ENCODE measurements around the gene STPG3.

STPG3 gene

DNA sequence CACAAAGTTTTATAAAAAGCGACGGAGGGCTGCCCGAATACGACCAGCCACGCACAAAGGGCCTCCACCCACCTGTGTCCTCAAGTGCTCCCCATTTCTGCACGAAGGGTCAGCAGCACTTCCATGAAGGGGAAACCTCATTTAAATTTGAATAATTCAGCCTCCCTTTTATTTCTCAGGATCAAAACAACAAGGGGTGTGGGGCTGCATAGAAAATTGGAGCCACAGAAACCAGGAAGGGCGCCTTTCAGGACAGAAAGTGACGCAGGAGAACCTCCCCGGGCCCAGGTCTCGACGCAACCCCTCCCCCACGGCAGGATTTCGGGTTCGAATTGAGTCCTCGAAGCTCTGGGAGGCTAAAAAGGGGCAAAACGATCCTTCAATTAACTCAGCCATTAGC is 48.9 kb downstream of the STPG3 start:
- H3K4me1 ChIP-seq (ENCODE audit: control insufficient read depth, insufficient read depth, low read length) = peaks cover 31% of the 10 kb centered on the region

DNA sequence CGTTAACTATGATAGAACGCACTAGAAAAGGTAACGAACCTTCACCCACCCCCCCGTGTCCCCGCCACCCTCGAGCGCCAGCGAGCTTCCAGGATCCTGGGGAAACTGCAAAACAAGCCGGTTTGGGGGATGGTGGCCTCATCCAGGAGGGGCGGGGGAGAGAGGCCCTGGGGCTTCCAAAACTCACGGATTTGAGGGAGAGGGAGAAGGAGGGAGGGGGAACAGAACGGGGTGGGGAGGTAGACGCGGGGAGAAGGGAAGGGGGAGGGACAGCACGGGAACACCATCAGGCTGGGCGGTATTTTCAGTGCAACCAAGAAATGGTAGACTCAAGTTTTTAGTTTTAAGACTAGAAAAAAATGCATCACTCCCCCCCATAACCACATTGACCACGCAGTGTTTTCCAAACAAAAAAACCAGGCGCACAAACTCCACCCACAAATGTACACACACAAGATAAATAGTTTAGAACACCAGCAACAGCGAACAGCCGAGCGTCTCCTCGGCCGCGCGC is 49.5 kb downstream of the STPG3 start:
- peak overlapping the region; percentile 56 for H3K4me3 ChIP-seq (ENCODE audit: low read length)
- no peaks in the 10 kb centered on the region; the same call in 1 of the 2 replicates for H3K27me3 ChIP-seq (ENCODE audit: control insufficient read depth, insufficient read depth, low read length)
- peaks cover 32% of the 10 kb centered on the region for H3K4me1 ChIP-seq (ENCODE audit: control insufficient read depth, insufficient read depth, low read length)
- no peaks in the 10 kb centered on the region for H3K36me3 ChIP-seq (ENCODE audit: control insufficient read depth, insufficient read depth, low read length)
- whole genome bisulfite sequencing (ENCODE audit: insufficient coverage, insufficient read length) = no CpG with 5 or more reads among the region's 25 CpGs
- DNase-seq (ENCODE audit: low read depth, low spot score) = no peak
- H3K9me3 ChIP-seq (ENCODE audit: control insufficient read depth, insufficient read depth, low read length) = no peaks in the 10 kb centered on the region
- no peak overlapping the region for H3K27ac ChIP-seq (ENCODE audit: low read length)

More for the DNA sequence above, 48.9 kb downstream of the STPG3 start:
- no CpG with 5 or more reads among the region's 16 CpGs for WGBS (ENCODE audit: insufficient coverage, insufficient read length)
- Histone ChIP-seq H3K36me3 (ENCODE audit: control insufficient read depth, insufficient read depth, low read length) (no peaks in the 10 kb centered on the region), H3K9me3 (ENCODE audit: control insufficient read depth, insufficient read depth, low read length) (no peaks in the 10 kb centered on the region), H3K4me3 (ENCODE audit: low read length) (peak overlapping the region; percentile 11; the same call in 1 of the 2 replicates), H3K27ac (ENCODE audit: low read length) (no peak overlapping the region), H3K27me3 (ENCODE audit: control insufficient read depth, insufficient read depth, low read length) (no peaks in the 10 kb centered on the region; the same call in 1 of the 2 replicates)
- DNase-seq (ENCODE audit: low read depth, low spot score) = no peak

DNA sequence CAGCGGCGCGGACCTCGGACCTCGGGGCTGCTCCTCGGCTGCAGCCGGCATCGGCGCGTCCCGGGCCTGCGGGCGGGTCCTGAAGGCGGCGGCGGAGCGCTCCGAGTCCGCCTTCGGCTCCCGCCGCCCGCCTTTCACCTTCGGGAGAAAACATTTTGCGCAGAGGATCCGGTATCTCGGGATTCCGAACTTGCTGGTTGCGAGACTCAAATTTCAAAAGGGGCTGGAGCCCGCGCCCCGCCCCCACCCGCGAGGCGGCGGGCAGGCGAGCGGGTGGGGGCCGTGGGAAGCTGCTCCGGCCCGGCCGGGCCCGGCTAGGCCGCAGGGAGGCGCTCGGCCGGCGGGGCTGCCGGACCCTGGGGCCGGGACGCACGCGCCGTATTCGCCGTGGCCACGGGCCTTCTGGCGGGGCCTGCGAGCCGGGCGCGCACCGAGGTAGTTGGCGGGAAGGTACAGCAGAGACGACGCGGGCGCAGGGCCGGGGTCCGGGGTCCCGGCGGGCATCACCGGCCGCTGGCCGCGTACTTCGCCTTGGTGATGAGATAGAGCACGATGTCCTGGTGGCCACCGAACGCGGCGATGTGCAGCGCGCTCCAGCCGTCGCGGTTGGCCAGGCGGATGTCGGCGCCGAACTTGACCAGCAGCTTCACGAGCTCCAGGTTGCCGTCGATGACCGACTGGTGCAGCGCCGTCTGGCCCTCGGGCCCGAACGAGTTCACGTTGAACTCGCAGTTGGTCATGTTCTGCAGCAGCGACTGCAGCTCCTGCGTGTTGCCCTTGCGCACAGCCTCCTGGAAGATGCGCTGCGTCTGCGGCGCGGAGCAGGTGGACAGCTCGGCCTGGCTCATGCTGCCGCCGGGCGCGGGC is 50.2 kb downstream of the STPG3 start:
- H3K27me3 ChIP-seq (ENCODE audit: control insufficient read depth, insufficient read depth, low read length) = no peaks in the 10 kb centered on the region; the same call in 1 of the 2 replicates
- H3K4me1 ChIP-seq (ENCODE audit: control insufficient read depth, insufficient read depth, low read length) = peaks cover 32% of the 10 kb centered on the region
- no CpG with 5 or more reads among the region's 115 CpGs for WGBS (ENCODE audit: insufficient coverage, insufficient read length)
- H3K36me3 ChIP-seq (ENCODE audit: control insufficient read depth, insufficient read depth, low read length) = no peaks in the 10 kb centered on the region
- no peak for DNase-seq (ENCODE audit: low read depth, low spot score)
- H3K4me3 ChIP-seq (ENCODE audit: low read length) = peak overlapping the region; percentile 56
- no peaks in the 10 kb centered on the region for H3K9me3 ChIP-seq (ENCODE audit: control insufficient read depth, insufficient read depth, low read length)
- no peak overlapping the region for H3K27ac ChIP-seq (ENCODE audit: low read length)

DNA sequence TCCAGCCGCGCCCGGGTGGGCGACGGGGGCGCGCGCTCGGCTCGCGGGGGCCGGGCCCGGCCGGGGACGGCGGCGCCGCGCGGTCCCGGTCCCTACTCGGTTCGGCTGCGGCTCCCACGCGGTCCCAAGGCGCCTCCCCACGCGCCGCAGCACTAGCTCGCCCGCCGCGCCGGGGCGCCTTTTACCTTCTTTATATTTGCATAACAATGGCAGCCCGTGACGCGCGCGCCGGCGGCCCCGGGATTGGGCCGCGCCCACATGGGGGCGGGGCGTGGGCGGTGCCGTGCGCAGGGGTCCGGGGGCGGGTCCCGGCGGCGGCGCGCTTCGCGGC is 51.0 kb downstream of the STPG3 start, which contains the start of gene NRARP:
Gene NRARP, minus strand, starts transcription at position 154 of the 331 bp plus-strand sequence. CDS start 343 bp downstream, outside the sequence.
- Histone ChIP-seq H3K27ac (ENCODE audit: low read length) (no peak within 1 kb of the TSS), H3K4me3 (ENCODE audit: low read length) (peak within 1 kb of the TSS; percentile 56), H3K36me3 (ENCODE audit: control insufficient read depth, insufficient read depth, low read length) (no peaks in the 10 kb centered on the region), H3K27me3 (ENCODE audit: control insufficient read depth, insufficient read depth, low read length) (no peaks in the 10 kb centered on the region; the same call in 1 of the 2 replicates), H3K9me3 (ENCODE audit: control insufficient read depth, insufficient read depth, low read length) (no peaks in the 10 kb centered on the region), H3K4me1 (ENCODE audit: control insufficient read depth, insufficient read depth, low read length) (peaks cover 30% of the 10 kb centered on the region)
- DNase-seq (ENCODE audit: low read depth, low spot score) = no peak
- WGBS (ENCODE audit: insufficient coverage, insufficient read length) = no CpG with 5 or more reads among the region's 60 CpGs

DNA sequence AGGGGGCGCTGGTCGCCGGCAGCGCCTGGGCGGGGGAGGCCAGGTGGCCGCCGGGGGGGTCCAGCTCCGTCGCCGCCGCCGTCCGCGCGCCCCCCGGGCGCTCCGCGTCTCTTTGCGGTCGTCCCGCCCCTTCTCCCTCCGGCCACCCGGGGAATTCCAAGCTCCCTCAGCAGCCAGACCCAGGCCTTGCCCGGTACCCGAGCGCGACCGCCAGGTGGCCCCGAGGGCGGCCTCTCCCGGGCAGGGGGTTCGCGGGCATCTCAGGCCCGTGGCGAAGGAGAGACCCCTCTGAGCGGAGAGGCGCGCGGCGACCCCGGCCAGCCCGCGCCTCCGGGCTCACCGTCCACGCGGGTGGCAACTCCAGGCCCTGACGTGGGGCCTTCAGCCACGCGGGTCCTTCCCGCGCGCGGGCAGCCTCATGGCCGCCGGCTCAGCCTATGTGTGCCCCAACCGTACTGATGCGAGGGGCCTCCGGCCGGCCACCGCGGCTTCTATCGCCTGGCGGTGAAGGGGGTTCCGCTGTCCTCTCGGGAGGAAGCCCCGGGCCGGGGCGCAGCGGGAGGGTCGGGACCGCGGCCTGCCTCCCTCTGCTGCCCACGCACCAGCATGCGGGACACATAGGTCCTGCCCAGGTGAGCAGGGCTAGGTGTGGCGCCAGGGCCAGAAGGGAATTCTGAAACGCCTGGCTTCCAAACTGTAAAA is 51.5 kb downstream of the STPG3 start:
- peaks cover 30% of the 10 kb centered on the region for H3K4me1 ChIP-seq (ENCODE audit: control insufficient read depth, insufficient read depth, low read length)
- no peaks in the 10 kb centered on the region for H3K36me3 ChIP-seq (ENCODE audit: control insufficient read depth, insufficient read depth, low read length)
- WGBS (ENCODE audit: insufficient coverage, insufficient read length) = no CpG with 5 or more reads among the region's 78 CpGs
- H3K4me3 ChIP-seq (ENCODE audit: low read length) = peak overlapping the region; percentile 32; the same call in 1 of the 2 replicates
- H3K9me3 ChIP-seq (ENCODE audit: control insufficient read depth, insufficient read depth, low read length) = no peaks in the 10 kb centered on the region
- no peaks in the 10 kb centered on the region; the same call in 1 of the 2 replicates for H3K27me3 ChIP-seq (ENCODE audit: control insufficient read depth, insufficient read depth, low read length)
- no peak for DNase-seq (ENCODE audit: low read depth, low spot score)
- H3K27ac ChIP-seq (ENCODE audit: low read length) = no peak overlapping the region

All from iPS DF 6.9 (cell line).